Measurements from ENCODE around the gene BPGM. TPM values are rescaled to one million over a fixed set of nuclear protein-coding genes. Genes with fewer than 3 reads are reported as not detected.

BPGM gene
- polyA plus RNA-seq, 1 of the 3 experiments (the other 2 are of a cell fraction) = 12.4 TPM

- POLR2A ChIA-PET = no interaction called here
- H3K27ac ChIP-seq (ENCODE audit: low read depth in 2 of 2, low read length in 1 of 2) = no peak overlapping the region
- H4K20me1 ChIP-seq (ENCODE audit: insufficient read depth) = no peaks in the 10 kb centered on the region
These were observed 15.8 kb upstream of the BPGM start for GRCh38 chr7:134630893-134631292.

GRCh38 chr7:134632052-134632451 lies 14.6 kb upstream of the BPGM start:
- no peak overlapping the region for H3K4me2 ChIP-seq
- no peaks in the 10 kb centered on the region for H4K20me1 ChIP-seq (ENCODE audit: insufficient read depth)
- H3K79me2 ChIP-seq (ENCODE audit: insufficient read depth) = no peaks in the 10 kb centered on the region
- H3K4me3 ChIP-seq (ENCODE audit: low read depth in 2 of 2, low read length in 1 of 2) = no peak overlapping the region
- H3K27me3 ChIP-seq (ENCODE audit: insufficient read depth) = no peaks in the 10 kb centered on the region
- no peaks in the 10 kb centered on the region for H3K9me2 ChIP-seq
- POLR2A ChIA-PET = no interaction called here
- CTCF ChIA-PET = interaction anchor here (0.7 to 6.1 kb wide), 28 partner anchors 10 to 358 kb away, joined by 3 to 66 read pairs (median 6); partner anchors contain the start of gene BPGM
- H3K9ac ChIP-seq = no peak overlapping the region
- H3K9me3 ChIP-seq = no peaks in the 10 kb centered on the region; the same call in 1 of the 2 replicates
- H3F3A ChIP-seq (replicated peaks; ENCODE audit: insufficient read depth) = no peaks in the 10 kb centered on the region
- H3K27ac ChIP-seq (ENCODE audit: low read depth in 2 of 2, low read length in 1 of 2) = no peak overlapping the region
- DNase-seq = no peak
- H3K36me3 ChIP-seq (replicated peaks in 1 of 2; ENCODE audit: control insufficient read depth in 1 of 2, insufficient read depth in 2 of 2, low read length in 1 of 2) = no peaks in the 10 kb centered on the region
- no peaks in the 10 kb centered on the region for H3K4me1 ChIP-seq (ENCODE audit: control insufficient read depth in 1 of 2, insufficient read depth in 2 of 2, low read depth in 1 of 2, low read length in 1 of 2)
- no peak overlapping the region for H2AFZ ChIP-seq (ENCODE audit: low read depth)
- TF ChIP-seq GATA2 (CRISPR knock-in tag; IDR thresholded peaks at IDR 0.05) = no peak
- TF ChIP-seq, protein P1, sequence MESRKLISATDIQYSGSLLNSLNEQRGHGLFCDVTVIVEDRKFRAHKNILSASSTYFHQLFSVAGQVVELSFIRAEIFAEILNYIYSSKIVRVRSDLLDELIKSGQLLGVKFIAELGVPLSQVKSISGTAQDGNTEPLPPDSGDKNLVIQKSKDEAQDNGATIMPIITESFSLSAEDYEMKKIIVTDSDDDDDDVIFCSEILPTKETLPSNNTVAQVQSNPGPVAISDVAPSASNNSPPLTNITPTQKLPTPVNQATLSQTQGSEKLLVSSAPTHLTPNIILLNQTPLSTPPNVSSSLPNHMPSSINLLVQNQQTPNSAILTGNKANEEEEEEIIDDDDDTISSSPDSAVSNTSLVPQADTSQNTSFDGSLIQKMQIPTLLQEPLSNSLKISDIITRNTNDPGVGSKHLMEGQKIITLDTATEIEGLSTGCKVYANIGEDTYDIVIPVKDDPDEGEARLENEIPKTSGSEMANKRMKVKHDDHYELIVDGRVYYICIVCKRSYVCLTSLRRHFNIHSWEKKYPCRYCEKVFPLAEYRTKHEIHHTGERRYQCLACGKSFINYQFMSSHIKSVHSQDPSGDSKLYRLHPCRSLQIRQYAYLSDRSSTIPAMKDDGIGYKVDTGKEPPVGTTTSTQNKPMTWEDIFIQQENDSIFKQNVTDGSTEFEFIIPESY (IDR thresholded peaks at IDR 0.05; ENCODE audit: borderline replicate concordance, low read depth) = no peak
- TF ChIP-seq TEAD4 (IDR thresholded peaks at IDR 0.05; ENCODE audit: borderline replicate concordance, insufficient read depth) = no peak
- TF ChIP-seq MAX (IDR thresholded peaks at IDR 0.05; ENCODE audit: low read depth) = no peak
- TF ChIP-seq MEF2A (IDR thresholded peaks at IDR 0.05; ENCODE audit: borderline replicate concordance, low read depth) = no peak
- TF ChIP-seq, protein P2, sequence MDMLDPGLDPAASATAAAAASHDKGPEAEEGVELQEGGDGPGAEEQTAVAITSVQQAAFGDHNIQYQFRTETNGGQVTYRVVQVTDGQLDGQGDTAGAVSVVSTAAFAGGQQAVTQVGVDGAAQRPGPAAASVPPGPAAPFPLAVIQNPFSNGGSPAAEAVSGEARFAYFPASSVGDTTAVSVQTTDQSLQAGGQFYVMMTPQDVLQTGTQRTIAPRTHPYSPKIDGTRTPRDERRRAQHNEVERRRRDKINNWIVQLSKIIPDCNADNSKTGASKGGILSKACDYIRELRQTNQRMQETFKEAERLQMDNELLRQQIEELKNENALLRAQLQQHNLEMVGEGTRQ (IDR thresholded peaks at IDR 0.05; ENCODE audit: borderline replicate concordance, low read depth, low read length) = no peak
- TF ChIP-seq, protein P3, sequence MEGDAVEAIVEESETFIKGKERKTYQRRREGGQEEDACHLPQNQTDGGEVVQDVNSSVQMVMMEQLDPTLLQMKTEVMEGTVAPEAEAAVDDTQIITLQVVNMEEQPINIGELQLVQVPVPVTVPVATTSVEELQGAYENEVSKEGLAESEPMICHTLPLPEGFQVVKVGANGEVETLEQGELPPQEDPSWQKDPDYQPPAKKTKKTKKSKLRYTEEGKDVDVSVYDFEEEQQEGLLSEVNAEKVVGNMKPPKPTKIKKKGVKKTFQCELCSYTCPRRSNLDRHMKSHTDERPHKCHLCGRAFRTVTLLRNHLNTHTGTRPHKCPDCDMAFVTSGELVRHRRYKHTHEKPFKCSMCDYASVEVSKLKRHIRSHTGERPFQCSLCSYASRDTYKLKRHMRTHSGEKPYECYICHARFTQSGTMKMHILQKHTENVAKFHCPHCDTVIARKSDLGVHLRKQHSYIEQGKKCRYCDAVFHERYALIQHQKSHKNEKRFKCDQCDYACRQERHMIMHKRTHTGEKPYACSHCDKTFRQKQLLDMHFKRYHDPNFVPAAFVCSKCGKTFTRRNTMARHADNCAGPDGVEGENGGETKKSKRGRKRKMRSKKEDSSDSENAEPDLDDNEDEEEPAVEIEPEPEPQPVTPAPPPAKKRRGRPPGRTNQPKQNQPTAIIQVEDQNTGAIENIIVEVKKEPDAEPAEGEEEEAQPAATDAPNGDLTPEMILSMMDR (IDR thresholded peaks at IDR 0.05) = no peak
- TF ChIP-seq GABPA (IDR thresholded peaks at IDR 0.05; ENCODE audit: low read depth) = no peak
- no peak for TF ChIP-seq TCF12 (IDR thresholded peaks at IDR 0.05)
- no peak for TF ChIP-seq RCOR1 (IDR thresholded peaks at IDR 0.05; ENCODE audit: low read length)
- no peak for TF ChIP-seq RAD21 (IDR thresholded peaks at IDR 0.05; ENCODE audit: low read length)
- no peak for TF ChIP-seq POLR2AphosphoS5 (IDR thresholded peaks at IDR 0.05; ENCODE audit: low read depth, low read length)

More at GRCh38 chr7:134630893-134631292, 15.8 kb upstream of the BPGM start:
- H3K36me3 ChIP-seq (replicated peaks in 1 of 2; ENCODE audit: control insufficient read depth in 1 of 2, insufficient read depth in 2 of 2, low read length in 1 of 2) = no peaks in the 10 kb centered on the region
- H3K4me2 ChIP-seq = no peak overlapping the region
- H3K4me3 ChIP-seq (ENCODE audit: low read depth in 2 of 2, low read length in 1 of 2) = no peak overlapping the region
- no peaks in the 10 kb centered on the region for H3K79me2 ChIP-seq (ENCODE audit: insufficient read depth)
- no peak for TF ChIP-seq MAX (IDR thresholded peaks at IDR 0.05; ENCODE audit: low read depth)
- TF ChIP-seq, protein P4, sequence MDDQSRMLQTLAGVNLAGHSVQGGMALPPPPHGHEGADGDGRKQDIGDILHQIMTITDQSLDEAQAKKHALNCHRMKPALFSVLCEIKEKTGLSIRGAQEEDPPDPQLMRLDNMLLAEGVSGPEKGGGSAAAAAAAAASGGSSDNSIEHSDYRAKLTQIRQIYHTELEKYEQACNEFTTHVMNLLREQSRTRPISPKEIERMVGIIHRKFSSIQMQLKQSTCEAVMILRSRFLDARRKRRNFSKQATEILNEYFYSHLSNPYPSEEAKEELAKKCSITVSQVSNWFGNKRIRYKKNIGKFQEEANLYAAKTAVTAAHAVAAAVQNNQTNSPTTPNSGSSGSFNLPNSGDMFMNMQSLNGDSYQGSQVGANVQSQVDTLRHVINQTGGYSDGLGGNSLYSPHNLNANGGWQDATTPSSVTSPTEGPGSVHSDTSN (IDR thresholded peaks at IDR 0.05) = no peak
- no peak for TF ChIP-seq IRF3 (IDR thresholded peaks at IDR 0.05; ENCODE audit: low read depth, low read length)
- no peak for TF ChIP-seq SMC3 (IDR thresholded peaks at IDR 0.05; ENCODE audit: low read depth, low read length)
- TF ChIP-seq MXI1 (IDR thresholded peaks at IDR 0.05; ENCODE audit: low read depth, low read length) = no peak
- TF ChIP-seq JUND (IDR thresholded peaks at IDR 0.05) = no peak
- no peak for TF ChIP-seq NRF1 (IDR thresholded peaks at IDR 0.05; ENCODE audit: low read depth, low read length)
- TF ChIP-seq MEF2A (IDR thresholded peaks at IDR 0.05; ENCODE audit: borderline replicate concordance, low read depth) = no peak
- no peak for TF ChIP-seq YY1 (IDR thresholded peaks at IDR 0.05; ENCODE audit: low read depth)
- no peak for TF ChIP-seq GABPA (IDR thresholded peaks at IDR 0.05; ENCODE audit: low read depth)
- no peak for TF ChIP-seq GATA2 (CRISPR knock-in tag; IDR thresholded peaks at IDR 0.05)
- TF ChIP-seq FOSL2 (IDR thresholded peaks at IDR 0.05; ENCODE audit: borderline replicate concordance, low read depth) = no peak
- TF ChIP-seq ELF1 (IDR thresholded peaks at IDR 0.05) = no peak
- TF ChIP-seq RAD21 (IDR thresholded peaks at IDR 0.05; ENCODE audit: low read length) = no peak
- TF ChIP-seq SIN3A (IDR thresholded peaks at IDR 0.05; ENCODE audit: borderline replicate concordance, low read depth, low read length) = no peak
- CTCF ChIA-PET = interaction anchor here (1.1 to 6.1 kb wide), 12 partner anchors 9 to 323 kb away, joined by 3 to 66 read pairs (median 10); partner anchors contain the start of gene BPGM
- no peak for DNase-seq
- no peaks in the 10 kb centered on the region; the same call in 1 of the 2 replicates for H3K9me3 ChIP-seq
- H2AFZ ChIP-seq (ENCODE audit: low read depth) = no peak overlapping the region
- H3F3A ChIP-seq (replicated peaks; ENCODE audit: insufficient read depth) = no peaks in the 10 kb centered on the region
- no peaks in the 10 kb centered on the region for H3K27me3 ChIP-seq (ENCODE audit: insufficient read depth)
- no peak overlapping the region for H3K9ac ChIP-seq
- H3K9me2 ChIP-seq = no peaks in the 10 kb centered on the region
- H3K4me1 ChIP-seq (ENCODE audit: control insufficient read depth in 1 of 2, insufficient read depth in 2 of 2, low read depth in 1 of 2, low read length in 1 of 2) = no peaks in the 10 kb centered on the region

Data from SK-N-SH (cell line).